ENCODE results near the gene RALGAPA1.

DNA sequence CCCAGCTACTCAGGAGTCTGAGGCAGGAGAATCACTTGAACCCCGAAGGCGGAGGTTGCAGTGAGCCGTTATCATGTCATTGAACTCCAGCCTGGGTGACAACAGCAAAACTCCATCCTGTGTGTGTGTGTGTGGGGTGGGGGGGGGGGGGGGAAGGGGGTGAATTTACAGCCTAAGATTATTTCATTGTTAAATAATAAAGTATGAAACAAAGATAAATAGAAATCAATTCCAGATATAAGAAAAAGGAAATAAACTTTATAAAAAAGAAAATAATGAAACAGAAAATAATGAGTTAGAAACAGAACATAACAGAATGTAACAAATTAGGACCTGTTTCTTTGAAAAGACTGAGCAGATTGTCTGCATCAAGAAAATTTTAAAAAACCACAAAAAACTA lies 191.6 kb downstream of the RALGAPA1 start:
- TF ChIP-seq POLR2A (IDR thresholded peaks at IDR 0.05) (no peak), POLR2AphosphoS5 (IDR thresholded peaks at IDR 0.05) (no peak), EP300 (IDR thresholded peaks at IDR 0.05) (no peak)
- TF ChIP-seq, protein P1, sequence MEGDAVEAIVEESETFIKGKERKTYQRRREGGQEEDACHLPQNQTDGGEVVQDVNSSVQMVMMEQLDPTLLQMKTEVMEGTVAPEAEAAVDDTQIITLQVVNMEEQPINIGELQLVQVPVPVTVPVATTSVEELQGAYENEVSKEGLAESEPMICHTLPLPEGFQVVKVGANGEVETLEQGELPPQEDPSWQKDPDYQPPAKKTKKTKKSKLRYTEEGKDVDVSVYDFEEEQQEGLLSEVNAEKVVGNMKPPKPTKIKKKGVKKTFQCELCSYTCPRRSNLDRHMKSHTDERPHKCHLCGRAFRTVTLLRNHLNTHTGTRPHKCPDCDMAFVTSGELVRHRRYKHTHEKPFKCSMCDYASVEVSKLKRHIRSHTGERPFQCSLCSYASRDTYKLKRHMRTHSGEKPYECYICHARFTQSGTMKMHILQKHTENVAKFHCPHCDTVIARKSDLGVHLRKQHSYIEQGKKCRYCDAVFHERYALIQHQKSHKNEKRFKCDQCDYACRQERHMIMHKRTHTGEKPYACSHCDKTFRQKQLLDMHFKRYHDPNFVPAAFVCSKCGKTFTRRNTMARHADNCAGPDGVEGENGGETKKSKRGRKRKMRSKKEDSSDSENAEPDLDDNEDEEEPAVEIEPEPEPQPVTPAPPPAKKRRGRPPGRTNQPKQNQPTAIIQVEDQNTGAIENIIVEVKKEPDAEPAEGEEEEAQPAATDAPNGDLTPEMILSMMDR (IDR thresholded peaks at IDR 0.05), result no peak

Data from suprapubic skin (tissue), 4 donors.